ENCODE measurements around the gene PHF8.

The PHF8 gene

DNA sequence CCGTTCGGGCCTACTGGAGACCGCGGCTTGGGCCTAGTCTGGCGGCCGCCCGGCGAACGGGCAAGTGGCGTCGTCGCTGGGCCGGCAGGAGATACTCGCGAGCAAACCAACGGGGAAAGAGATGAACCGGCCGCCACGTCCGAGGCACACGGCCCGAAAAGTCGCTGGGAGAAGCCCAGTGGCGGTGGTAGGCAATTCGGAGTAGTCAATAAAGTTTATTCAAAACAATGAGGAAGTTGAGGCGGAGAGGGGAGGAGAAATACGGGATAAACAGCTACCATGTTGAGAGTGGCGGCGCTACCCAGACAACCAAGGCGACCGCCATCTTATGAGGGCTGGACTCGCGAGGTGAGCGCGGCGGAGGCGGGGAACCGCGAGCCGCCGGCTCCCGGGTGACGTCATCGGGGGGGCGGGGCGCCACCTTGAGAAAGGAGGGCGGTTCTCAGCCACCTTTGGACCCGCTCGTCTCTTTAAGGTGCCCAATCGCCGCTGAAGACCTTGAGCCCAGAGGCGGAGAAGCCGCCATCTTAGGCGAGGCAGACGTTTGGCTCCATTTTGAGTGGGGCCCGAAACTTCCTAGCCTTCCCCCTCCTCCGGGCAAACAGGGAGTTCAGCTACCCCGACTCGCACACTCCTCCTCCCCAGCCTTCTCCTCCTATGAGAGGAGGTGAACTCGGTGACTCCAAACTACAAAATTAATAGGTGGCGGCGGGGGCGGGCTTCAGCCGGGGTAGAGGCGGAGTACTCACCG is at the start of gene PHF8:
Gene PHF8 (minus strand): TSS at position 348 of the 751 bp plus-strand sequence. CDS start 1,745 bp downstream, outside the sequence.
- H3K4me3 ChIP-seq (ENCODE audit: control insufficient read depth, low read depth, low read length), result peak within 1 kb of the TSS; percentile 70
- TF ChIP-seq, protein P1, sequence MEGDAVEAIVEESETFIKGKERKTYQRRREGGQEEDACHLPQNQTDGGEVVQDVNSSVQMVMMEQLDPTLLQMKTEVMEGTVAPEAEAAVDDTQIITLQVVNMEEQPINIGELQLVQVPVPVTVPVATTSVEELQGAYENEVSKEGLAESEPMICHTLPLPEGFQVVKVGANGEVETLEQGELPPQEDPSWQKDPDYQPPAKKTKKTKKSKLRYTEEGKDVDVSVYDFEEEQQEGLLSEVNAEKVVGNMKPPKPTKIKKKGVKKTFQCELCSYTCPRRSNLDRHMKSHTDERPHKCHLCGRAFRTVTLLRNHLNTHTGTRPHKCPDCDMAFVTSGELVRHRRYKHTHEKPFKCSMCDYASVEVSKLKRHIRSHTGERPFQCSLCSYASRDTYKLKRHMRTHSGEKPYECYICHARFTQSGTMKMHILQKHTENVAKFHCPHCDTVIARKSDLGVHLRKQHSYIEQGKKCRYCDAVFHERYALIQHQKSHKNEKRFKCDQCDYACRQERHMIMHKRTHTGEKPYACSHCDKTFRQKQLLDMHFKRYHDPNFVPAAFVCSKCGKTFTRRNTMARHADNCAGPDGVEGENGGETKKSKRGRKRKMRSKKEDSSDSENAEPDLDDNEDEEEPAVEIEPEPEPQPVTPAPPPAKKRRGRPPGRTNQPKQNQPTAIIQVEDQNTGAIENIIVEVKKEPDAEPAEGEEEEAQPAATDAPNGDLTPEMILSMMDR (conservative IDR thresholded peaks at IDR 0.05; ENCODE audit: control insufficient read depth, insufficient read depth, low read depth, low read length), result no peak
- DNase-seq (ENCODE audit: low read depth), result peak; percentile 90

DNA sequence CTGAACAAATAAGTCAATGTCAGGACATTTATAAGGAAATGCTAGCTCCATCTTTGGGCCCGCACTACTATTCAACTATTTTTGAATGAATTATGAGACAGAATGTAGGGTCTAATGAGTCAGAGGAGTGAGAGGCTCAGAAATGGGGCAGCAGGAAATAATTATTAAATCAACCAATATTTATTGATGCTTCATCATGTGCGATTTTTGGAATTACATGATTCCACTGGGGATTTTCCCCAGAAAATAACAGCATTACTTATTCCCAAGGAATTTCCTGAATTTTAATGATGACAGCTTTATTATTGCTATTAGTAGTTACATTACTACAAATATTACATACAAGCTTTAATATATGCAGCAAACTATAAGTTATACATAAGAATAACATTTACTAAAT is 49.3 kb upstream of the PHF8 start:
- DNase-seq (ENCODE audit: low read depth), result peak; percentile 23
- H3K4me3 ChIP-seq (ENCODE audit: control insufficient read depth, low read depth, low read length), result no peak overlapping the region
- TF ChIP-seq, protein P1 (conservative IDR thresholded peaks at IDR 0.05; ENCODE audit: control insufficient read depth, insufficient read depth, low read depth, low read length), result no peak

DNA sequence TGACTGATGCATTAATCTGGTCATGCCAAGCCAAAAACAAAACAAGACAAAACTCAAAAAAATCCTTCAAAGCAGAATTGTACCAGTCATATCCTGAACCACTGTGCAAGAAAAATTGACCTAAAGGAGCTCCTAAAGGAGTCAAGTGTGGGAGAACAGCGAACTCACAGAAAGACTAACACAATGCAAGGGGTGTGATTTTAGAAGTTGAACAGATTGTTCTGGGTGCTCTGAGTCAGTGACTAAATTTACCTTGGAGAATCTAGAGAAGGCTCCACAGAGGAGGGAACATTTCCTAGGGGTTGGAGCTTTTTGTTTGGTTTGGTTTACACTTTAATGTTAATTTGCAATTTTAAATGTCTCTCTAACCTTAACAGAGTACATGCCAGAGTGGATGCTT is 48.9 kb upstream of the PHF8 start:
- H3K4me3 ChIP-seq (ENCODE audit: control insufficient read depth, low read depth, low read length), result no peak overlapping the region
- TF ChIP-seq, protein P1 (conservative IDR thresholded peaks at IDR 0.05; ENCODE audit: control insufficient read depth, insufficient read depth, low read depth, low read length), result no peak
- peak; percentile 43 for DNase-seq (ENCODE audit: low read depth)

DNA sequence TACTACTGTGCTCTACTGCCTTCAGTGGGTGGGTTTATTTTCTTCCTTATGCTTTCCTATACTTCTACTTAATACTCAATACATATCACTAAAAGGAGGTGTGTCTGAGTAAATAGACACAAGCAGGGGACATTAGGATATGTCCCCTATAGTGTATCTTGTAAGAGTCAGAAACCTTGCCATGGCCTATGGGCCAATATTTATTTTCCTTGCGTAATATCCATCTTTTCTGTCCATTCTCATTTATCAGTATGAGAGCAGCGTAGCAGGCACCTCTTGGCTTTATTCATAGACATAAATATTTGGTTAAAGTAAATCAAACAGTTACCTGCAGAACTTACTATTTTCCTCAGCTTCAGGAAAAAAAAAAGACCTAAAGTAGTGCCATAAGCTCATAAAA is 46.6 kb upstream of the PHF8 start:
- TF ChIP-seq, protein P1 (conservative IDR thresholded peaks at IDR 0.05; ENCODE audit: control insufficient read depth, insufficient read depth, low read depth, low read length), result no peak
- DNase-seq (ENCODE audit: low read depth), result no peak
- no peak overlapping the region for H3K4me3 ChIP-seq (ENCODE audit: control insufficient read depth, low read depth, low read length)

DNA sequence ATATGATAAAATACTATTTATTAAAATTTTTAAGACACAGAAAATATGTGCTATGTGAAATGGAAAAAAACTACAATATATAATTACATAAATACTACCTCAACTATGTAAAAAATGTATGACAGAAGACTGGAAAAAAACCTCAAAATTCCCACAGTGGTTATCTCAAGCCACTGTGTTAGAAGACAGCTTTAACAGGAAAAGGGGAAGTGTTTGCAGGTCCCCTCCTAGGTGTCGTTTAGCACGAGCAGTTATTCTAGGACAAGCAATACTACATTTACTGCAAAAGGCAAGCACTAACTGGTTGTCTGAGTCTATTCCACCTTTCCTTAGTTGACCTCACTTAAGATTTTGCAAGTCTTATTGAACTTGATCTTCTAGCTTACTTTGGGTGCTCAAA is 44.9 kb upstream of the PHF8 start:
- no peak overlapping the region for H3K4me3 ChIP-seq (ENCODE audit: control insufficient read depth, low read depth, low read length)
- no peak for DNase-seq (ENCODE audit: low read depth)
- TF ChIP-seq, protein P1 (conservative IDR thresholded peaks at IDR 0.05; ENCODE audit: control insufficient read depth, insufficient read depth, low read depth, low read length), result no peak

DNA sequence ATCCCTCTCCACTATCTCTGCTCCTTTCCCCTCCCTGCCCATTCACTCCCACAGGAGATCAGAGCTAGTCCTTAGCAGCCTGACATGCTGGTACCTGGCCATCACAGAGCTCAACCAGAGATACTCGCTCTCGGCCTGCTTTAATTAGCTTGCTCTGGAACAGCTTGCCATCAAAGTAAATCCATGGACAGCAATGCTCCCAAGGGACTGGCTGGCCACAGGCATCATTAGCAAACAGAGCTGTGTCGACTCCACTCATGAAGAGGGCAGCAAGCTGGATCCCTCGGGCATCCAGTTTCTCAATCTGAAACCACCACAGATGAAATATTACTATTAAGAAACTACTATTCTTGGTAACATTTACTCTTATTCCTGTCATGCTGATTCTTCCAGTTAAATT is 43.4 kb upstream of the PHF8 start:
- no peak overlapping the region for H3K4me3 ChIP-seq (ENCODE audit: control insufficient read depth, low read depth, low read length)

More for the DNA sequence above, 43.4 kb upstream of the PHF8 start:
- peak; percentile 6 for DNase-seq (ENCODE audit: low read depth)
- TF ChIP-seq, protein P1 (conservative IDR thresholded peaks at IDR 0.05; ENCODE audit: control insufficient read depth, insufficient read depth, low read depth, low read length), result no peak

All from fibroblast of mammary gland (primary cell).